Articular chondrocyte of knee joint (primary cell): Measurements from ENCODE around the gene C2. TPM values are rescaled to one million over a fixed set of nuclear protein-coding genes. Genes with fewer than 3 reads are reported as not detected.

Source experiments
- small RNA-seq: library from RNA; depleted of rRNA; stranded (forward); fragments of <200 nt; gene quantifications from one replicate; pipeline ENCODE3, GENCODE V24; 2012
- total RNA-seq: library from RNA; depleted of rRNA; stranded (reverse); fragments of >200 nt; gene quantifications from 2 replicates; pipeline ENCODE4 v1.2.3, GENCODE V29; 2012

C2 gene
- total RNA-seq: 19.1 and 22.0 TPM in 2 replicates

DNA sequence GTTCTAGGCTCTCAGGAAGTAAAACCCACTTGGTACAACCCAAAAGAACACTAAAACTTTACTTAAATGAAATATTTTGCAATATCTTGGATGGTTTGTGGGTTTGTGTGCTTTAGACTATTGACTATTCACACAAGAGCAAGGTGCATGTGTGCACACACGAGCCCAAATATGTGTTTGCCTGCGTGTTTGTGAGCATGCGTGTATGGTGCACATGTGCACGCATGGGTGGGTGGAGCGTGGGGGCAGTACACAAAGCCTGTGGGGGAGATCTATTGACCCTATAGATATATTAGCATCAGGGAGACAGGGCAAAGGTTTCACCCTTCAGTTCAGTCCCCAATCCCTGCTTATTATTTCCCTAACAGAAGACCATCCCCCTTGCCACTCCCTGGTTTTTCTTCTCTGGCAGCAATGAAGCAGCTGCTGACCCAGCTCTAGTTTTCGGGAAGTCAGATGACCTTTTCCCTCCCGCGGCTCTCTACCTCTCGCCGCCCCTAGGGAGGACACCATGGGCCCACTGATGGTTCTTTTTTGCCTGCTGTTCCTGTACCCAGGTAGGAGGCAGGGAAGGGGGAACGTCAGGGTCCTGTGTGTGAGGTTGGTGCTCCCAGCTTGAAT, at the start of gene C2:
Gene C2 (plus strand): TSS at position 476 of the 621 bp plus-strand sequence. CDS start 36 bp downstream, at position 512.

GRCh38 chr6:31878726-31879125, 48.8 kb upstream of the C2 start, which contains the start of gene SLC44A4:
Gene SLC44A4, minus strand, starts transcription at chr6:31878997. Its CDS starts 17 bp downstream, at chr6:31878980.

GRCh38 chr6:31897612-31898382, 29.7 kb upstream of the C2 start, which contains the start of gene EHMT2:
Gene EHMT2, minus strand, starts transcription at chr6:31897698. Its CDS starts 21 bp downstream, at chr6:31897677.

DNA sequence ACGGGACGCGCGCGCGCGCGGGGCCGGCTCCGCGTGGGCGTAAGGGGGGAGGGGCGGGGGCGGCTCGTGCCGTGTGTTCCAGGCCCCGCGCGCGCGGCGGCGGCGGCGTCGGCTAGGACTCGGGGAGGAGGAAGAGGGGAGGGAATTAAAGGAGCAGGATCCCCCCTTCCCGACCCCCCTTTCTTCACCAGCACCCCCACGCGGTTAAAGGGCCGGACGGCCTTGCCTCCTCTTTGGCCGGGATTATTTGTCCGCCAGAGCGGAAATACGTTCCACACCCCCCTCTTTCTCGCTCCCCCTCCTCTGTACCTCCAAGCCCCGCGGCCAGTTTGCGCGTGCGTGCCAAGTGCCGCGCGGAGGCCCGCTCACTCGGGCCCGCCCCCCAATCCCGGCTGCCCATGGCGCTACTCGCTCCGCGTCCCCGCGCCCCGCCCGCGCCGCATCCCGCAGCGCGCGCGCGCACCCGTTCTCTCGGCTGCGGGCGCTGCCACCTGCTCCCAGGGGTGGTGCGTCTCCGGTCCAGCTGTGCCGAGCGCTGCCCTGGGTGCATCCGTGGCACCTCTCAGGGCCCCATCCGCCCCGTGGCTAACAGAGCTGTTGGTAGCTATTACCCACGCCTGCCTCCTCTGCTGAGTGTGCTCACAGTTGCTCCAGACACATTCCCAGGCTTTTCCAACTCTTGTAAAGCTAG, 25.4 kb upstream of the C2 start, which contains the start of gene ZBTB12:
Gene ZBTB12 (minus strand): TSS at position 134 of the 691 bp plus-strand sequence. CDS start 781 bp downstream, outside the sequence.

DNA sequence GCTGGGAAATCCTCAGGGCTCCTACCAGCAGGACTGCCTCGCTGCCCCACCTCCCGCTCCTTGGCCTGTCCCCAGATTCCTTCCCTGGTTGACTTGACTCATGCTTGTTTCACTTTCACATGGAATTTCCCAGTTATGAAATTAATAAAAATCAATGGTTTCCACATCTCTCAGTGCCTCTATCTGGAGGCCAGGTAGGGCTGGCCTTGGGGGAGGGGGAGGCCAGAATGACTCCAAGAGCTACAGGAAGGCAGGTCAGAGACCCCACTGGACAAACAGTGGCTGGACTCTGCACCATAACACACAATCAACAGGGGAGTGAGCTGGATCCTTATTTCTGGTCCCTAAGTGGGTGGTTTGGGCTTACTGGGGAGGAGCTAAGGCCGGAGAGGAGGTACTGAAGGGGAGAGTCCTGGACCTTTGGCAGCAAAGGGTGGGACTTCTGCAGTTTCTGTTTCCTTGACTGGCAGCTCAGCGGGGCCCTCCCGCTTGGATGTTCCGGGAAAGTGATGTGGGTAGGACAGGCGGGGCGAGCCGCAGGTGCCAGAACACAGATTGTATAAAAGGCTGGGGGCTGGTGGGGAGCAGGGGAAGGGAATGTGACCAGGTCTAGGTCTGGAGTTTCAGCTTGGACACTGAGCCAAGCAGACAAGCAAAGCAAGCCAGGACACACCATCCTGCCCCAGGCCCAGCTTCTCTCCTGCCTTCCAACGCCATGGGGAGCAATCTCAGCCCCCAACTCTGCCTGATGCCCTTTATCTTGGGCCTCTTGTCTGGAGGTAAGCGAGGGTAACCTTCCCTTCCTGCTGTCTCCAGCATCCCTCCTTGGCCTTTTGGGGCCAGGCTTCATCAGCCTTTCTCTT, 18.2 kb downstream of the C2 start, which contains the start of gene CFB:
Gene CFB (plus strand): TSS at position 589 of the 863 bp plus-strand sequence. CDS start 127 bp downstream, at position 716.

GRCh38 chr6:31958741-31959739, 31.5 kb downstream of the C2 start, which contains the start of the genes NELFE and SKIC2:
Gene NELFE, minus strand, starts transcription at chr6:31958971. Its CDS starts 525 bp downstream, at chr6:31958446.
Gene SKIC2, plus strand, starts transcription at chr6:31959175. Its CDS starts 18 bp downstream, at chr6:31959193.

GRCh38 chr6:31971993-31972708, 44.6 kb downstream of the C2 start, which contains the start of gene DXO:
Gene DXO, minus strand, starts transcription at chr6:31972138. Its CDS starts 463 bp downstream, at chr6:31971675.

DNA sequence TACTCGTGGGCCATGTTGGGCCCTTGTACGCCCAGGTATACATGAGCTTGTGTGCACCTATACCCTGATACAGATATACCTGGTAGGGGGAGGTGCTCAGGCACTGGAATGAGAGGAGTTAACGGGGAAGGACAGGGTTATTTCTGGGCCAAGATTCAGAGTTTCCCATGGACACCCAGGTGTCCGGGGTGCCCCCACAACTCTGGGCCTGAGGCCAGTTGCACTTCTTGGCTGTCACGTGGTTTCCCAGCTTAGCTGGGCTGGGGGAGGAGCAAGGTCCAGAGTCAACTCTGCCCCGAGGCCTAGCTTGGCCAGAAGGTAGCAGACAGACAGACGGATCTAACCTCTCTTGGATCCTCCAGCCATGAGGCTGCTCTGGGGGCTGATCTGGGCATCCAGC, 54.2 kb downstream of the C2 start, which contains the start of gene C4A:
Gene C4A (plus strand): TSS at position 314 of the 400 bp plus-strand sequence. CDS start 51 bp downstream, at position 365.

Small RNAs within 50 kb of the gene (small RNA-seq; reads per million reads assigned to genes)
- gene AL645922.1: not detected

Other genes with a start within 250 kb of the C2 start
- 0.26 and 0.65 TPM in 2 replicates for gene LY6G5C, start 246.7 kb upstream of the C2 start, total RNA-seq
- 29.9 and 35.3 TPM in 2 replicates for gene ABHD16A, start 224.4 kb upstream of the C2 start, total RNA-seq
- not detected in 2 replicates for gene LY6G6F, start 220.9 kb upstream of the C2 start, total RNA-seq
- gene LY6G6D, start 212.4 kb upstream of the C2 start, total RNA-seq: not detected in 2 replicates
- not detected in 2 replicates for gene LY6G6C, start 206.0 kb upstream of the C2 start, total RNA-seq
- gene MPIG6B, start 204.3 kb upstream of the C2 start, total RNA-seq: not detected in 2 replicates
- 76.2 and 84.3 TPM in 2 replicates for gene DDAH2, start 198.4 kb upstream of the C2 start, total RNA-seq
- 597 and 600 TPM in 2 replicates for gene CLIC1, start 191.2 kb upstream of the C2 start, total RNA-seq
- gene MSH5, start 187.7 kb upstream of the C2 start, total RNA-seq: 10.7 and 12.3 TPM in 2 replicates
- 0.54 and 1.4 TPM in 2 replicates for gene SAPCD1, start 165.1 kb upstream of the C2 start, total RNA-seq
- 1.0 and 1.9 TPM in 2 replicates for gene VWA7, start 150.4 kb upstream of the C2 start, total RNA-seq
- gene VARS1, start 132.0 kb upstream of the C2 start, total RNA-seq: 38.3 and 45.2 TPM in 2 replicates
- gene LSM2, start 120.8 kb upstream of the C2 start, total RNA-seq: 28.3 and 32.4 TPM in 2 replicates
- 1.0 and 1.4 TPM in 2 replicates for gene HSPA1L, start 112.4 kb upstream of the C2 start, total RNA-seq
- 91.1 and 137 TPM in 2 replicates for gene HSPA1A, start 112.2 kb upstream of the C2 start, total RNA-seq
- gene HSPA1B, start 100.0 kb upstream of the C2 start, total RNA-seq: 123 and 152 TPM in 2 replicates
- 48.6 and 57.6 TPM in 2 replicates for gene NEU1, start 64.9 kb upstream of the C2 start, total RNA-seq
- 0.22 TPM in 1 of 2 replicates, not detected in the other for gene SLC44A4, start 48.7 kb upstream of the C2 start, total RNA-seq
- gene EHMT2, start 30.0 kb upstream of the C2 start, total RNA-seq: 41.4 and 51.4 TPM in 2 replicates
- 1.3 and 1.9 TPM in 2 replicates for gene ZBTB12, start 25.6 kb upstream of the C2 start, total RNA-seq
- gene CFB, start 18.4 kb downstream of the C2 start, total RNA-seq: 26.9 and 34.6 TPM in 2 replicates
- gene NELFE, start 31.3 kb downstream of the C2 start, total RNA-seq: 97.0 and 105 TPM in 2 replicates
- gene SKIC2, start 31.5 kb downstream of the C2 start, total RNA-seq: 35.3 and 40.4 TPM in 2 replicates
- gene DXO, start 44.4 kb downstream of the C2 start, total RNA-seq: 11.6 and 13.0 TPM in 2 replicates
- 4.0 and 8.2 TPM in 2 replicates for gene C4A, start 54.3 kb downstream of the C2 start, total RNA-seq
- 2.4 and 3.4 TPM in 2 replicates for gene C4B, start 87.1 kb downstream of the C2 start, total RNA-seq
- 0.13 TPM in 1 of 2 replicates, not detected in the other for gene CYP21A2, start 110.7 kb downstream of the C2 start, total RNA-seq
- 23.9 and 41.1 TPM in 2 replicates for gene TNXB, start 181.6 kb downstream of the C2 start, total RNA-seq
- 21.6 and 33.5 TPM in 2 replicates for gene ATF6B, start 200.5 kb downstream of the C2 start, total RNA-seq
- 4.6 and 8.8 TPM in 2 replicates for gene FKBPL, start 202.6 kb downstream of the C2 start, total RNA-seq
- 0.39 and 0.54 TPM in 2 replicates for gene PRRT1, start 224.2 kb downstream of the C2 start, total RNA-seq
- 10.6 and 20.8 TPM in 2 replicates for gene PPT2, start 226.4 kb downstream of the C2 start, total RNA-seq
- 0.86 and 1.7 TPM in 2 replicates for gene EGFL8, start 236.9 kb downstream of the C2 start, total RNA-seq
- gene AGPAT1, start 248.4 kb downstream of the C2 start, total RNA-seq: 26.8 and 31.0 TPM in 2 replicates